ENCODE results near the gene PDCD6IP.

- TF ChIP-seq CTCF (IDR thresholded peaks at IDR 0.05; ENCODE audit: poor library complexity, severe bottlenecking) (no peak), POLR2AphosphoS5 (IDR thresholded peaks at IDR 0.05) (no peak), SMC3 (conservative IDR thresholded peaks at IDR 0.05; ENCODE audit: poor library complexity) (no peak), TAF1 (IDR thresholded peaks at IDR 0.05; ENCODE audit: low read depth) (no peak), EZH2 (IDR thresholded peaks at IDR 0.05; ENCODE audit: borderline replicate concordance, insufficient read depth, low read length, poor library complexity, severe bottlenecking) (no peak), REST (IDR thresholded peaks at IDR 0.05; ENCODE audit: borderline replicate concordance) (no peak), EP300 (conservative IDR thresholded peaks at IDR 0.05; ENCODE audit: poor library complexity, severe bottlenecking) (no peak)
Measured at GRCh38 chr3:33792167-33792892, 6.1 kb upstream of the PDCD6IP start.
